Measurements from ENCODE around the gene AUP1. TPM values are rescaled to one million over a fixed set of nuclear protein-coding genes. Genes with fewer than 3 reads are reported as not detected.

AUP1 gene
- total and polyA plus RNA-seq, 10 of the 15 experiments (the other 5 are each of a cell fraction or from before 2014, with no cell fraction given), result 39.1 to 215 (median 138) TPM

GRCh38 chr2:74552914-74553811 lies 23.7 kb upstream of the AUP1 start (continued):
- TF ChIP-seq BCL3 (IDR thresholded peaks at IDR 0.05; ENCODE audit: borderline replicate concordance, insufficient read depth, low read depth, low read length, poor library complexity, severe bottlenecking) (no peak), ZNF622 (IDR thresholded peaks at IDR 0.05) (no peak), CBX5 (IDR thresholded peaks at IDR 0.05; ENCODE audit: low read depth) (no peak), DPF2 (IDR thresholded peaks at IDR 0.05) (peak; percentile 39; the same call in 1 of the 2 replicates), MEF2A (IDR thresholded peaks at IDR 0.05; ENCODE audit: insufficient read depth, low read depth, low read length) (no peak), USF2 (IDR thresholded peaks at IDR 0.05; ENCODE audit: borderline replicate concordance, low read depth, low read length) (no peak), HDAC6 (IDR thresholded peaks at IDR 0.05; ENCODE audit: unreplicated experiment) (no peak), RUNX3 (IDR thresholded peaks at IDR 0.05; ENCODE audit: low read length) (no peak), SMAD5 (IDR thresholded peaks at IDR 0.05; ENCODE audit: low read depth) (no peak), MXI1 (IDR thresholded peaks at IDR 0.05; ENCODE audit: low read depth, low read length) (no peak), IKZF1 (conservative IDR thresholded peaks at IDR 0.05) (no peak), CTCF (IDR thresholded peaks at IDR 0.05 in 2 of 3, conservative IDR thresholded peaks at IDR 0.05 in 1 of 3; ENCODE audit: control insufficient read depth in 2 of 3, extremely low read depth in 1 of 3, insufficient read depth in 1 of 3, low read depth in 3 of 3, low read length in 3 of 3) (no peak), HDAC2 (IDR thresholded peaks at IDR 0.05) (no peak), STAT1 (conservative IDR thresholded peaks at IDR 0.05) (no peak), RB1 (IDR thresholded peaks at IDR 0.05; ENCODE audit: borderline replicate concordance) (no peak)
- TF ChIP-seq, protein P1, sequence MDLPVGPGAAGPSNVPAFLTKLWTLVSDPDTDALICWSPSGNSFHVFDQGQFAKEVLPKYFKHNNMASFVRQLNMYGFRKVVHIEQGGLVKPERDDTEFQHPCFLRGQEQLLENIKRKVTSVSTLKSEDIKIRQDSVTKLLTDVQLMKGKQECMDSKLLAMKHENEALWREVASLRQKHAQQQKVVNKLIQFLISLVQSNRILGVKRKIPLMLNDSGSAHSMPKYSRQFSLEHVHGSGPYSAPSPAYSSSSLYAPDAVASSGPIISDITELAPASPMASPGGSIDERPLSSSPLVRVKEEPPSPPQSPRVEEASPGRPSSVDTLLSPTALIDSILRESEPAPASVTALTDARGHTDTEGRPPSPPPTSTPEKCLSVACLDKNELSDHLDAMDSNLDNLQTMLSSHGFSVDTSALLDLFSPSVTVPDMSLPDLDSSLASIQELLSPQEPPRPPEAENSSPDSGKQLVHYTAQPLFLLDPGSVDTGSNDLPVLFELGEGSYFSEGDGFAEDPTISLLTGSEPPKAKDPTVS (IDR thresholded peaks at IDR 0.05; ENCODE audit: low read depth, low read length), result no peak
- TF ChIP-seq, protein P2, sequence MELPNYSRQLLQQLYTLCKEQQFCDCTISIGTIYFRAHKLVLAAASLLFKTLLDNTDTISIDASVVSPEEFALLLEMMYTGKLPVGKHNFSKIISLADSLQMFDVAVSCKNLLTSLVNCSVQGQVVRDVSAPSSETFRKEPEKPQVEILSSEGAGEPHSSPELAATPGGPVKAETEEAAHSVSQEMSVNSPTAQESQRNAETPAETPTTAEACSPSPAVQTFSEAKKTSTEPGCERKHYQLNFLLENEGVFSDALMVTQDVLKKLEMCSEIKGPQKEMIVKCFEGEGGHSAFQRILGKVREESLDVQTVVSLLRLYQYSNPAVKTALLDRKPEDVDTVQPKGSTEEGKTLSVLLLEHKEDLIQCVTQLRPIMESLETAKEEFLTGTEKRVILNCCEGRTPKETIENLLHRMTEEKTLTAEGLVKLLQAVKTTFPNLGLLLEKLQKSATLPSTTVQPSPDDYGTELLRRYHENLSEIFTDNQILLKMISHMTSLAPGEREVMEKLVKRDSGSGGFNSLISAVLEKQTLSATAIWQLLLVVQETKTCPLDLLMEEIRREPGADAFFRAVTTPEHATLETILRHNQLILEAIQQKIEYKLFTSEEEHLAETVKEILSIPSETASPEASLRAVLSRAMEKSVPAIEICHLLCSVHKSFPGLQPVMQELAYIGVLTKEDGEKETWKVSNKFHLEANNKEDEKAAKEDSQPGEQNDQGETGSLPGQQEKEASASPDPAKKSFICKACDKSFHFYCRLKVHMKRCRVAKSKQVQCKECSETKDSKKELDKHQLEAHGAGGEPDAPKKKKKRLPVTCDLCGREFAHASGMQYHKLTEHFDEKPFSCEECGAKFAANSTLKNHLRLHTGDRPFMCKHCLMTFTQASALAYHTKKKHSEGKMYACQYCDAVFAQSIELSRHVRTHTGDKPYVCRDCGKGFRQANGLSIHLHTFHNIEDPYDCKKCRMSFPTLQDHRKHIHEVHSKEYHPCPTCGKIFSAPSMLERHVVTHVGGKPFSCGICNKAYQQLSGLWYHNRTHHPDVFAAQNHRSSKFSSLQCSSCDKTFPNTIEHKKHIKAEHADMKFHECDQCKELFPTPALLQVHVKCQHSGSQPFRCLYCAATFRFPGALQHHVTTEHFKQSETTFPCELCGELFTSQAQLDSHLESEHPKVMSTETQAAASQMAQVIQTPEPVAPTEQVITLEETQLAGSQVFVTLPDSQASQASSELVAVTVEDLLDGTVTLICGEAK (IDR thresholded peaks at IDR 0.05; ENCODE audit: borderline replicate concordance), result no peak; the same call in 1 of the 2 replicates

Data from GM12878 (cell line).